Progenitor cell of endocrine pancreas (in vitro differentiated cells): Measurements from ENCODE around the gene CNOT4. TPM values are rescaled to one million over a fixed set of nuclear protein-coding genes. Genes with fewer than 3 reads are reported as not detected.

ENCODE experiments used
- DNase-seq: peaks from one replicate; pipeline ENCODE4 v3.0.0; 2021; ENCODE audit warnings: low spot score; ENCODE audit not compliant: unreplicated experiment
- H3K27ac Mint-ChIP-seq: 2 replicates; pipeline ENCODE4 v1.8.0; 2021; ENCODE audit warnings: mild to moderate bottlenecking, moderate library complexity, mixed read lengths
- H3K27me3 Mint-ChIP-seq: 2 replicates; pipeline ENCODE4 v1.8.0; 2021; ENCODE audit warnings: mixed read lengths
- H3K36me3 Mint-ChIP-seq: 2 replicates; pipeline ENCODE4 v1.8.0; 2022; ENCODE audit warnings: mixed read lengths; ENCODE audit not compliant: insufficient read depth
- H3K4me1 Mint-ChIP-seq: 2 replicates; pipeline ENCODE4 v1.8.0; 2021; ENCODE audit warnings: low read depth, mixed read lengths
- H3K4me3 Mint-ChIP-seq: 2 replicates; pipeline ENCODE4 v1.8.0; 2021; ENCODE audit warnings: low read depth, mild to moderate bottlenecking, moderate library complexity, mixed read lengths
- H3K9me3 Mint-ChIP-seq: 2 replicates; pipeline ENCODE4 v1.8.0; 2021; ENCODE audit warnings: low read depth, mixed read lengths
- CTCF ChIP-seq: fragments of 200-600 bp; sonication (generic); IDR thresholded peaks from one replicate; pipeline ENCODE4 v1.5.0; 2021; ENCODE audit warnings: antibody characterized with exemption, mild to moderate bottlenecking; ENCODE audit not compliant: unreplicated experiment
- total RNA-seq: library from RNA; stranded (reverse); gene quantifications from 2 replicates; pipeline ENCODE4 v1.2.1, GENCODE V29; 2021

Gene CNOT4
- total RNA-seq, 1 donor from 2014 or later: 34.3 TPM

- TF ChIP-seq CTCF: no peak
- H3K27me3 Mint-ChIP-seq: no peaks in the 10 kb centered on the region
- H3K36me3 Mint-ChIP-seq: no peaks in the 10 kb centered on the region
- H3K4me3 Mint-ChIP-seq: no peak overlapping the region
- H3K27ac Mint-ChIP-seq: no peak overlapping the region
- H3K4me1 Mint-ChIP-seq: no peaks in the 10 kb centered on the region
- H3K9me3 Mint-ChIP-seq: no peaks in the 10 kb centered on the region
- no peak for DNase-seq
These were observed 12.6 kb upstream of the CNOT4 start for GRCh38 chr7:135522509-135522908.

- Mint-ChIP-seq H3K4me3 (no peak overlapping the region), H3K27me3 (no peaks in the 10 kb centered on the region), H3K9me3 (no peaks in the 10 kb centered on the region), H3K4me1 (no peaks in the 10 kb centered on the region), H3K27ac (no peak overlapping the region), H3K36me3 (no peaks in the 10 kb centered on the region)
- no peak for TF ChIP-seq CTCF
- no peak for DNase-seq
These were observed 10.0 kb upstream of the CNOT4 start for GRCh38 chr7:135519871-135520270.

GRCh38 chr7:135519233-135519688 lies 9.4 kb upstream of the CNOT4 start:
- H3K9me3 Mint-ChIP-seq: no peaks in the 10 kb centered on the region
- no peaks in the 10 kb centered on the region for H3K4me1 Mint-ChIP-seq
- no peak for TF ChIP-seq CTCF
- no peaks in the 10 kb centered on the region for H3K27me3 Mint-ChIP-seq
- H3K4me3 Mint-ChIP-seq: no peak overlapping the region
- no peak overlapping the region for H3K27ac Mint-ChIP-seq
- no peak for DNase-seq
- H3K36me3 Mint-ChIP-seq: no peaks in the 10 kb centered on the region

- no peak overlapping the region for H3K4me3 Mint-ChIP-seq
- TF ChIP-seq CTCF: no peak
- no peaks in the 10 kb centered on the region for H3K27me3 Mint-ChIP-seq
- H3K27ac Mint-ChIP-seq: no peak overlapping the region
- no peaks in the 10 kb centered on the region for H3K9me3 Mint-ChIP-seq
- H3K4me1 Mint-ChIP-seq: no peaks in the 10 kb centered on the region
- no peak for DNase-seq
- no peaks in the 10 kb centered on the region for H3K36me3 Mint-ChIP-seq
These were observed 8.8 kb upstream of the CNOT4 start for GRCh38 chr7:135518748-135519147.

GRCh38 chr7:135517060-135517459 lies 7.2 kb upstream of the CNOT4 start:
- H3K27me3 Mint-ChIP-seq: no peaks in the 10 kb centered on the region
- no peaks in the 10 kb centered on the region for H3K4me1 Mint-ChIP-seq
- H3K36me3 Mint-ChIP-seq: no peaks in the 10 kb centered on the region
- no peak overlapping the region for H3K27ac Mint-ChIP-seq
- no peak for TF ChIP-seq CTCF
- no peaks in the 10 kb centered on the region for H3K9me3 Mint-ChIP-seq
- no peak for DNase-seq
- H3K4me3 Mint-ChIP-seq: no peak overlapping the region
